Chondrocyte (in vitro differentiated cells): ENCODE measurements around the gene DCP1B. TPM values are rescaled to one million over a fixed set of nuclear protein-coding genes. Genes with fewer than 3 reads are reported as not detected.

Source experiments
- DNase-seq: peaks from one replicate; pipeline ENCODE4 v3.0.0; 2021; ENCODE audit warnings: mixed read lengths, low spot score
- H3K27ac Mint-ChIP-seq: one replicate; pipeline ENCODE4 v1.8.0; 2021; ENCODE audit warnings: mild to moderate bottlenecking, moderate library complexity, mixed read lengths; ENCODE audit not compliant: unreplicated experiment
- H3K27me3 Mint-ChIP-seq: 2 replicates; pipeline ENCODE4 v1.8.0; 2021; ENCODE audit warnings: low read depth, mixed read lengths
- H3K36me3 Mint-ChIP-seq: 2 replicates; pipeline ENCODE4 v1.8.0; 2021; ENCODE audit warnings: low read depth, mixed read lengths
- H3K4me1 Mint-ChIP-seq: 2 replicates; pipeline ENCODE4 v1.8.0; 2021; ENCODE audit warnings: low read depth, mild to moderate bottlenecking, mixed read lengths
- H3K4me3 Mint-ChIP-seq: one replicate; pipeline ENCODE4 v1.8.0; 2021; ENCODE audit warnings: mild to moderate bottlenecking, moderate library complexity, mixed read lengths; ENCODE audit not compliant: unreplicated experiment
- H3K9me3 Mint-ChIP-seq: 2 replicates; pipeline ENCODE4 v1.8.0; 2021; ENCODE audit warnings: low read depth, mixed read lengths
- CTCF ChIP-seq: fragments of 200-600 bp; sonication (generic); IDR thresholded peaks from 2 replicates; pipeline ENCODE4 v1.5.0; 2021; ENCODE audit warnings: antibody characterized with exemption, mild to moderate bottlenecking, moderate library complexity
- total RNA-seq: library from RNA; stranded (reverse); gene quantifications from 3 replicates; pipeline ENCODE4 v1.2.1, GENCODE V29; 2021

The DCP1B gene
- total RNA-seq, 1 donor from 2014 or later = 12.7 TPM

GRCh38 chr12:2049604-2050540 lies 45.6 kb upstream of the DCP1B start:
- H3K36me3 Mint-ChIP-seq = no peaks in the 10 kb centered on the region
- DNase-seq = no peak
- no peak for TF ChIP-seq CTCF
- peaks cover 18% of the 10 kb centered on the region for H3K4me1 Mint-ChIP-seq
- peaks cover 4% of the 10 kb centered on the region for H3K9me3 Mint-ChIP-seq
- no peak overlapping the region for H3K27ac Mint-ChIP-seq
- peaks cover 11% of the 10 kb centered on the region for H3K27me3 Mint-ChIP-seq
- no peak overlapping the region for H3K4me3 Mint-ChIP-seq

GRCh38 chr12:2047752-2048151 lies 43.5 kb upstream of the DCP1B start:
- peaks cover 9% of the 10 kb centered on the region for H3K4me1 Mint-ChIP-seq
- H3K9me3 Mint-ChIP-seq = peaks cover 4% of the 10 kb centered on the region
- no peaks in the 10 kb centered on the region for H3K36me3 Mint-ChIP-seq
- H3K4me3 Mint-ChIP-seq = no peak overlapping the region
- no peak for DNase-seq
- no peak for TF ChIP-seq CTCF
- H3K27ac Mint-ChIP-seq = no peak overlapping the region
- peaks cover 14% of the 10 kb centered on the region for H3K27me3 Mint-ChIP-seq

GRCh38 chr12:2046957-2047356 lies 42.7 kb upstream of the DCP1B start:
- Mint-ChIP-seq H3K27me3 (peaks cover 18% of the 10 kb centered on the region), H3K4me1 (peaks cover 6% of the 10 kb centered on the region)

GRCh38 chr12:2044165-2044564 lies 39.9 kb upstream of the DCP1B start:
- Mint-ChIP-seq H3K36me3 (no peaks in the 10 kb centered on the region), H3K27me3 (peaks cover 31% of the 10 kb centered on the region), H3K27ac (no peak overlapping the region), H3K4me3 (no peak overlapping the region), H3K4me1 (no peaks in the 10 kb centered on the region), H3K9me3 (peaks cover 4% of the 10 kb centered on the region)
- TF ChIP-seq CTCF = no peak
- DNase-seq = no peak

More at GRCh38 chr12:2046957-2047356, 42.7 kb upstream of the DCP1B start:
- TF ChIP-seq CTCF = no peak
- no peak for DNase-seq
- no peak overlapping the region for H3K4me3 Mint-ChIP-seq
- H3K27ac Mint-ChIP-seq = no peak overlapping the region
- no peaks in the 10 kb centered on the region for H3K36me3 Mint-ChIP-seq
- peaks cover 4% of the 10 kb centered on the region for H3K9me3 Mint-ChIP-seq

- Mint-ChIP-seq H3K27ac (no peak overlapping the region), H3K4me3 (no peak overlapping the region), H3K4me1 (no peaks in the 10 kb centered on the region), H3K27me3 (peaks cover 28% of the 10 kb centered on the region), H3K9me3 (peaks cover 4% of the 10 kb centered on the region), H3K36me3 (no peaks in the 10 kb centered on the region)
- TF ChIP-seq CTCF = no peak
- DNase-seq = no peak
These were observed 38.8 kb upstream of the DCP1B start for GRCh38 chr12:2043054-2043453.
